ENCODE results near the gene ARRB1.
"Not testable (repeated sequence)": the region's sequence is repeated elsewhere in the genome, so short reads cannot be mapped to it uniquely, and the experiment has no call there.

ARRB1 gene

DNA sequence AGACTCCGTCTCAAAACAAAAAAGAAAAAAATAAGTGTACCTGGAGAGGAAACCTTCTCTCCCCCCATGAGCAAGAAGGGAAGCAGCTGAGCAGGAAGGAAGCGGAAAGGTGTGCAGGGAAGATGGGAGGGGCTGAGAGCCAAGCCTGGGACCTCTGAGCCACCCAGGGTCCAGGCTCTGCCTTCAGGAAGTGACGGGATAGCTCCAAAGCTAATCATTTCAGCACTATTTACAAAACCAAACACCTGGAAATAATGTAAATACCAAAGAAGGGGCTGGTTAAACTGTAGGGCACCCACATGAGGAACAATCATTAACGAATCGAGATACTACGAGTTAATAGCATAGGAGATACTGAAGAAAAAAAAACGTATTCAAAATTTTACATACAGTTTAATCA lies 27.9 kb downstream of the ARRB1 start:
- DNase-seq = no peak

DNA sequence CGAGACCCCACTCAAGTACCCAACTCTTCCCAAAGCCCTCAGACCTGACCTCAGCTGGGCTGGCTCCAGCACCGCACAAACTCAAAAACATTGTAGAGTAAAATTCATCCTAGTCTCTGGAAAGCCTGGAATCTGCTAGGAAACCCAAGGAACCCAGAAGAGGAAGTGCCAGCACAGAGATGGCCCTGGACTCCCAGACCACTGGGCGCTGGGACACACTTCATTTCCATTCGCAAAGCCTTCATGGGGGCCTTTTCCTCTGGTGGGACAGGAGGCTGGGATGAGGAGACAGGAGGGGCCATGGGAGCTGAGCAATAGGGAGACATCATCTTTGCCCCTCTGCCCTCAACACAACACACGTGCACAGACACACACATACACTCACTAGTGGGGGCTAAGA lies 30.8 kb downstream of the ARRB1 start:
- no peak for DNase-seq

- no peak for DNase-seq
Measured at GRCh38 chr11:75320046-75320618, 31.3 kb downstream of the ARRB1 start.

DNA sequence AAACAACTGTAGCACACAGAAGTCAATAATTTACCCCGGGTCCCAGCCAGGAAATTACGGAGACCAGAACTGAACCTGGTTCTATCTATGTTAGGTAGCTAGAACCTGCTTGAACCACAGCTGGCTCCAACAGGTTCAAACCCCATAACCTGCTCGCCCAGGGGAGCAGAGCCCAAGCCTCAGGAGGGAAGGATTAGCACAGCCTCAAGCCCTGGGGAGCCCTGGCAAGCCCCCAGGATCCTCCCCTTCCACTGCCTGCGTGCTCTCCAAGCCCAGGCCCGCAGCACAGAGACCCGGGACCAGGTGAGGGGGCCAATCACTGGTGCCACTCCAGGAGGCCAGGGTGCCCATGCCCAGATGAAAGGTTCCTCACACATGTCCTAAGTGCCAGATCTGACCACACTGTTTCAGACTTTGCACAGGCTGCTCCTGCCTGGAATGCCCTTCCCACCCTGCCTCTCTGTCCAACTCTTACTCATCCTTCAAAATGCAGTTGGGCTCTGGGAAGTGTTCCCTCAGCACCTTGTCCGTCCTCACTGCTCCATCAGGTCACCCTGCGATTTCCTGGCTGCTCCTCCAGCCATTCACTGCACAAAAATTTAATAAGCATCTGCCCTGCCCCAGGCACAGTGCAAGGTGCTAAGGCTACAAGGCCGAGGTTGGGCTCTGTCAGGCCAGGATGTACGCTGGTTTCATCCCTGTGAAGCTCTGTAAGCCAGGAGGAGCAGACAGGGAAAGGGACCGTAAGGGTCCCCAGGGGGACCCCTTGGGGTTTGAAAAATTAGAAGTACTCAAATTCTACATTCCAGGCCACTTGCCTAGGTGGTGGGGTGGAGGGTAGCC lies 32.2 kb downstream of the ARRB1 start:
- no peak for DNase-seq

GRCh38 chr11:75317446-75318122 lies 33.9 kb downstream of the ARRB1 start:
- no peak for DNase-seq

DNA sequence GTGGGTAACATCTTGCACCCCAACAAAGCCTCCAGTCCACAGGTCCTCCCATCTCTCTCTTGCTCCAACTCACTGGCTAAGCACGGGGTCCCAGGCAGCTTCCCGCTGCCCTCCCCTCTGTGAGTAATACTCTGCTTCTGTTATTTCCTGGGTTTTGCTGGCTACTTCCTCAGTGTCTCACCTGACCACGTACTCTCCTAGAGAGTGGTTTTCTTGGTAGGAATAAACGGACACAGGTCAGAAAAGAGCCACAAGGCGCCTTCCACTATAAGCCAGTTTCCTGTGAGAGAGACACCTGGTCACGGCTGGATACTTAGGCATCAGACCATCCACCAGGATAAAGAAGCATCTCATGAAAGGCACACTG lies 36.0 kb downstream of the ARRB1 start:
- DNase-seq = no peak

DNA sequence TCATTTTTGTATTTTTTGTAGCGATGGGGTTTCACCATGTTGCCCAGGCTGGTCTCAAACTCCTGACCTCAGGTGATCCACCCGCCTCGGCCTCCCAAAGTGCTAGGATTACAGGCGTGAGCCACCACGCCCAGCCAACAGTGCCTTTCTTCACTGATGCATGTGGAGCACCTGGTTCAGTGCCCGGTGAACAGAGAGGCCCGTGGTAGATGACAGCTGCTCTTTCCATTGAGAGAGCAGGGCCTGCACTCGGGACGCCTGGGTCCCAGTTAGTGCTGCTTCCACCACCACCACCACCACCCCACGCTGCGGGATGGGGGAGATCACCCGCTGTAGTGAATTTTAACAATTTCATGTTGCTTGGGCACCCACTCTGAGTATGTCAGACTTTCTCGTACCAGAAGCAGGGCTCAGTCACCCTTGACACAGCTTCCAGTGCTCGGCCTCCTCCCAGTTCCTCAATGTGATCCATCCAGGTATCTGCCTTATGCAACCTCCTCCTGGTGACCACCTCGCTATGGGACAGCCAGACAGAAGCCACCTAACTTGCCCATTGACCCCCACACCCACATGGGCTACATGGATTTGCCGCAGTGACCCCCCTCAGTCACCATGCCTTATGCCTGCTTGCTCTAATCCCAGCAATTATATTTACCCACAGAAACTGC lies 36.6 kb downstream of the ARRB1 start:
- DNase-seq = no peak

DNA sequence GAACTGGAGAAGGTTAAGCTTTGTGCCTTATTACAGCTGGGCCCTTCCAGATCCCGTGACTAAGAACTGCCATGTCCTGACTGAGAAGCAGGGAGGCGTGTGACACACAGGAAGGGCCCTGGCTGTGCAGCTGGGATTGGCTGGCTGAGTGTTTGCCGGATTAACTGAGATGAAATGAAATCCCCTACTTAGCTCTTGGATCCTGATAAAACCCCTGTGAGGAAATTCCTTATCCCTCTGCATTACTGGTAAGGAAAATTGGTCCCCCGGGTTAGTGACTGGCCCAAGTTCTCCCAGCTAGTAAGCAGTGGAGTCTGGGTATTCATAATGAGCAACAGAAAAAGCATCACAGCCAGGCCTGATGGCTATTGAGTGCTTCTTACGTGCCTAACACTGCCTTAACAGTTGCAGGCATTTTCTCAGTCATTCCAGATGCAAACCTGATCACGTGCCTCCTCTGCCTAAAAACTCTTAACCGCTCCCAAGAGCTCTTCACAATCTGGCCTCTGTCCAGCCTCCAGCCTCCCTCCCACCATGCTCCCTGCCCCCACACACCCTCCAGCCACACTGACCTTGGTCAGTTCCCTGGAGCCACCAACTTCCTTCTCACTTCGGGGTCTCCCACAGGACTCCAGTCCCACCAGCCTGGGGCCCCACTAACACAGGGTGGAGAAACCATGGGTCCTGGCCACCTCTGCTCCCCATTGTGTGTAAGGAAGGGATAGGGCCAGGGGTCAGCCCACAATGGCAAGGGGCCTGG lies 37.8 kb downstream of the ARRB1 start:
- DNase-seq = no peak

DNA sequence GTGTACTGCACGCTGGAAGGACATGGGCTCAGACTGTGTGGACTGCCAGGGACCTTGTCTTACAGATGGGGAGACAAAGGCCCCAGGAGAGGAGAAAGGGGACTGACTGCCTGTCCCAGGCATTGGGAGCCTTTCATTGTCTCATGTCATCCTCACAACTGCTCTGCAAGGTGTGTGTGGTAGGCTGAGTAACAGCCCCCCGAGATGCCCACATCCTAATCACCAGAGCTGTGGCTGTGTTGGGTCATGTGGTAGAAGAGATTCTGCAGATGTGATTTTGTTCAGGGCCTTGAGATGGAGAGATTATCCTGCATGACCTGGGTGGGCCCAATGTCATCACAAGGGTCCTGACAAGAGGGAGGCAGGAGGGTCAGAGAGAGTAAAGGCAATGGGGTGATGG lies 39.1 kb downstream of the ARRB1 start:
- no peak for DNase-seq

- peak; percentile 44 for DNase-seq
Measured at GRCh38 chr11:75311858-75312288, 39.6 kb downstream of the ARRB1 start.

DNA sequence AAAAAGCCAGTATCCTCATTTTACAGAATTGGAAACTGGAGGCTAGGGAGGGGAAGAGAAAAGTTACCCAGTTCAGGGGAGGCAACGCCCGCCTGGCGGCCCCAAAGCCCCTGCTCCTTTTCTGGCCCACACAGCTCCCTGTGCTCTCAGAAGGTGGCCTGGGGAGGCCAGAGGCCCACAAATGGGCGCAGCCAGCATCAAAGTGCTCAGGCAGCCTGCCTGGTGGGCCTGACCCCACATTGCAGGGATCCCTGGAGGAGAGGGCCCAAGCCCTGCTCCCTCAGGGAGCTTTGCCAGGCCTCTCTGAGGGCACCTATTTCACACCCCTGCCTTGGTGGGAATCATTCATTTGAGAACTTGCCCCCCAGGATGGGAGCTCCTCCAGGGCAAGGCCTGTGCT lies 42.5 kb downstream of the ARRB1 start:
- DNase-seq = no peak

DNA sequence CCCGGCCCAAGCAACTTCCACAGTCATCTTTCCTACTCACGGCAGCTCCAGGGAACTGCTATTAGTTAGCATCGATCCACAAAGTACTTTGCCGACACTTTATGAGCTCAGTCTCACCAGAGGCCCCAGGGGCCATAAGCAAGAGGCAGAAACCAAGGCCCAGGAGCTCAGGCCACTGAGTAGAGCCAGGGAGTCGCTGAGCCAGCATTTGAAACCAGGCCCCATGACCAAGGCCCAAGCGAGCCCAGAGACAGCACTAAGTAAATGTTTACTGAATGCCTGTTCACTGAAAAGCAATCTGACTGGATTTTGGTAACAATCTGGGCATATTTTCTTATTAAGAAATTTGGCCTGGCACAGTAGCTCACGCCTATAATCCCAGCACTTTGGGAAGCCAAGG lies 43.3 kb downstream of the ARRB1 start:
- no peak for DNase-seq

- no peak for DNase-seq
Measured at GRCh38 chr11:75307058-75307457, 44.4 kb downstream of the ARRB1 start.

GRCh38 chr11:75306529-75306928 lies 44.9 kb downstream of the ARRB1 start:
- no peak for DNase-seq

- DNase-seq = no peak
Measured at GRCh38 chr11:75305993-75306392, 45.5 kb downstream of the ARRB1 start.

DNA sequence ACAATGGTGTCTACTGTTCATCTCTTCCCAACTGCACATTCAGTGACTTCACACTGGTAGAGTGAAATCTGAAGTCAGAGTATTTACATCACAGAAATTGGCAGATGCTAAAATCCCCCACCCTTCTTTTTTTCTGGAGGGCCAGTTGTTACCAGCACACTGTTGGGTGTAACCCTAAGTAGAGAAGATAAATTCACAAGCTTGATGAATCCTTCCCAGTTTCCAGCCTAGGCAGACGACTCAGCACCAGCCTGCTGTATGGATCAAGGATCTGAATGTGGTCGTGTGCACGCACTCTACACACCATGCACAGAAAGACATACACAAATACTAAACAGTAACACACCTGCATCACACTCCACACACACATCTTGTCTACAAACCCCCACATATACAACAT lies 46.0 kb downstream of the ARRB1 start:
- DNase-seq = no peak

DNA sequence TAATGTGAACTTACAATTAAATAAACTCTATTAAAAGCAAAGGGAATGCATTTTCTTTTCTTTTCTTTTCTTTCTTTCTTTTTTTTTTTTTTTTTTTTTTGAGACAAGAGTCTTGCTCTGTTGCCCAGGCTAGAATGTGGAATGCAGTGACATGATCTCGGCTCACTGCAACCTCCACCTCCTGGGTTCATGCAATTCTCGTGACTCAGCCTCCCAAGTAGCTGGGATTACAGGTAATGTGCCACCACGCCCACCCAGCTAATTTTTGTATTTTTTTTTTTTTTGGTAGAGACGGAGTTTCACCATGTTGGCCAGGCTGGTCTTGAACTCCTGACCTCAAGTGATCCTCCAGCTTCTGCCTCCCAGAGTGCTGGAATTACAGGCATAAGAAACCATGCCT lies 46.5 kb downstream of the ARRB1 start:
- DNase-seq = not testable (repeated sequence)

- no peak for DNase-seq
Measured at GRCh38 chr11:75303544-75304224, 47.8 kb downstream of the ARRB1 start.

GRCh38 chr11:75302371-75302770 lies 49.1 kb downstream of the ARRB1 start:
- DNase-seq = no peak

GRCh38 chr11:75301601-75302345 lies 49.7 kb downstream of the ARRB1 start:
- no peak for DNase-seq

DNA sequence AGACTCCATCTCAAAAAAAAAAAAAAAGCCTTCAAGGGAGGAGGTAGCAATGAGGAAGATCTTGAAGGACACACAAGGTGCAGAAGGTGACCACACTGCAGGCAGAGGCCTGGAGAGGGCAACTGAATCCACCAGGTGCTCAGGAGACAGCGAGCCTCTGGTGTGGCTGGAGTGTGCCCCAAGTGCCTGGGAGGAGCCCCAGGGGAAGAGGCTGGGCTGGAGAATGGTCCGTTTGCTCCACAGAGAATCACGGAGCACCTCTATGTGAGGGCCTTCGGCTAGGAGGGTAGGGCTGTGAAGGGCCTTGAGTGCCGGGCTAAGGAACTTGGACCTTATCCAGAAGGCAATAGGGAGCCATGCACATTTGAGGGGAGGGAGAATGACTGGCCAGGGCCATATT lies 50.3 kb downstream of the ARRB1 start:
- DNase-seq = no peak

All from right kidney (tissue), 1 donor.